Astrocyte (in vitro differentiated cells and primary cell): ENCODE results near the gene GALK2. TPM values are rescaled to one million over a fixed set of nuclear protein-coding genes. Genes with fewer than 3 reads are reported as not detected.

Experiments
- DNase-seq: peaks from one replicate; pipeline ENCODE4 v3.0.0-alpha.2; 2010; ENCODE audit warnings: low read depth
- FAIRE-seq: peaks from 2 replicates; lab custom pipeline; 2011; peaks lifted over from hg19 to GRCh38; lab: Jason Lieb, UNC
- H2AFZ ChIP-seq: 2 replicates; pipeline ENCODE4 v1.6.0; 2012; ENCODE audit warnings: low read depth, low read length, inconsistent platforms
- H3K27ac ChIP-seq: 2 replicates; pipeline ENCODE4 v1.5.1; 2011; ENCODE audit warnings: low read depth, low read length, inconsistent platforms
- H3K27me3 ChIP-seq: 2 replicates; pipeline ENCODE4 v1.6.0; 2011; ENCODE audit warnings: low read length, inconsistent platforms; ENCODE audit not compliant: insufficient read depth
- H3K36me3 ChIP-seq: 2 replicates; pipeline ENCODE4 v1.5.1; 2011; ENCODE audit warnings: low read length, inconsistent platforms; ENCODE audit not compliant: insufficient read depth
- H3K4me1 ChIP-seq: 2 replicates; pipeline ENCODE4 v1.5.1; 2011; ENCODE audit warnings: low read length, inconsistent platforms; ENCODE audit not compliant: insufficient read depth
- H3K4me2 ChIP-seq: 2 replicates; pipeline ENCODE4 v1.6.0; 2012; ENCODE audit warnings: low read length, inconsistent platforms
- H3K4me3 ChIP-seq: 2 replicates; pipeline ENCODE4 v1.5.1; 2011; ENCODE audit warnings: low read depth, mild to moderate bottlenecking, low read length, inconsistent platforms; ENCODE audit not compliant: insufficient read depth
- H3K79me2 ChIP-seq: 2 replicates; pipeline ENCODE4 v1.6.0; 2012; ENCODE audit warnings: mild to moderate bottlenecking, low read length, inconsistent platforms; ENCODE audit not compliant: insufficient read depth
- H3K9ac ChIP-seq: 2 replicates; pipeline ENCODE4 v1.6.0; 2012; ENCODE audit warnings: mild to moderate bottlenecking, low read length, inconsistent platforms
- H3K9me3 ChIP-seq: 2 replicates; pipeline ENCODE4 v1.5.1; 2012; ENCODE audit warnings: low read depth, mild to moderate bottlenecking, low read length, inconsistent platforms; ENCODE audit not compliant: insufficient read depth
- H4K20me1 ChIP-seq: 2 replicates; pipeline ENCODE4 v1.6.0; 2012; ENCODE audit warnings: low read length, inconsistent platforms; ENCODE audit not compliant: insufficient read depth
- H3K27ac Mint-ChIP-seq: one replicate; pipeline ENCODE4 v1.8.0; 2021; ENCODE audit warnings: mild to moderate bottlenecking, mixed read lengths; ENCODE audit not compliant: unreplicated experiment
- H3K27me3 Mint-ChIP-seq: one replicate; pipeline ENCODE4 v1.8.0; 2021; ENCODE audit warnings: low read depth, mixed read lengths; ENCODE audit not compliant: unreplicated experiment
- H3K36me3 Mint-ChIP-seq: one replicate; pipeline ENCODE4 v1.8.0; 2021; ENCODE audit warnings: low read depth, mixed read lengths; ENCODE audit not compliant: unreplicated experiment
- H3K4me1 Mint-ChIP-seq: one replicate; pipeline ENCODE4 v1.8.0; 2021; ENCODE audit warnings: low read depth, mixed read lengths; ENCODE audit not compliant: unreplicated experiment
- H3K4me3 Mint-ChIP-seq: one replicate; pipeline ENCODE4 v1.8.0; 2021; ENCODE audit warnings: mild to moderate bottlenecking, moderate library complexity, mixed read lengths; ENCODE audit not compliant: unreplicated experiment
- H3K9me3 Mint-ChIP-seq: one replicate; pipeline ENCODE4 v1.8.0; 2021; ENCODE audit warnings: mild to moderate bottlenecking, mixed read lengths; ENCODE audit not compliant: unreplicated experiment
- CTCF ChIP-seq: IDR thresholded peaks from 2 replicates; pipeline ENCODE4 v1.5.1; 2011; ENCODE audit warnings: low read depth, mild to moderate bottlenecking, inconsistent platforms, low read length, moderate library complexity; ENCODE audit not compliant: insufficient read depth
- EZH2 ChIP-seq: IDR thresholded peaks from 2 replicates; pipeline ENCODE4 v1.6.1; 2012; ENCODE audit warnings: mild to moderate bottlenecking, low read length, inconsistent platforms; ENCODE audit not compliant: insufficient read depth
- total RNA-seq: library from RNA; stranded (reverse); gene quantifications from 2 replicates; pipeline ENCODE4 v1.2.1, GENCODE V29; 2021

GALK2 gene
- total RNA-seq, 1 donor from 2014 or later = 21.4 TPM

GRCh38 chr15:49315391-49315823, 145.4 kb downstream of the GALK2 start:
- H3K4me1 Mint-ChIP-seq = peaks cover 15% of the 10 kb centered on the region

DNA sequence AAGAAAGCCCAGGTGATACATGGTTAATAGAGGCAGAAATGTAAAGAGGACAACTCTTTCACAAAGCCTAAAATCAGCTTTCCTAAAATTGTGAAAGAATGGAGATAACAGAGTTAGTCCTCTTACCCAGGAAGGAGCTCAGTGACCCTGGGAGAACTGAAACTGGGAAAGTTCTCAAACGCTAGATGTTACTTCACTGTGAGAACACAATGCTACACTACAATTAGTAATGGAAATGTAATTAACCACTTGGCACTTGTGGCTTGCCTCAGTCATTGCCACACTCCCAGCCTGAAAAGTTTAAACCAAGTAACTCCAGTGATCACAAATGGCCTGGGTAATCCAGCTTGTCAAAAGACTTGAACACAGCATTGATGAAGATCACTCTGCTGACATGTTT, 150.3 kb downstream of the GALK2 start:
- Histone ChIP-seq H3K4me1 (no peaks in the 10 kb centered on the region), H3K4me3 (no peak overlapping the region), H3K27me3 (no peaks in the 10 kb centered on the region), H3K79me2 (no peaks in the 10 kb centered on the region), H4K20me1 (peaks cover 4% of the 10 kb centered on the region), H2AFZ (no peak overlapping the region), H3K9me3 (no peaks in the 10 kb centered on the region), H3K9ac (no peak overlapping the region), H3K4me2 (no peak overlapping the region), H3K27ac (no peak overlapping the region), H3K36me3 (peaks cover 6% of the 10 kb centered on the region)
- H3K27me3 Mint-ChIP-seq = no peaks in the 10 kb centered on the region
- peaks cover 3% of the 10 kb centered on the region for H3K4me1 Mint-ChIP-seq
- no peak for DNase-seq
- no peak overlapping the region for H3K4me3 Mint-ChIP-seq
- H3K27ac Mint-ChIP-seq = no peak overlapping the region
- peaks cover 19% of the 10 kb centered on the region for H3K36me3 Mint-ChIP-seq
- FAIRE-seq = no peak
- peaks cover 2% of the 10 kb centered on the region for H3K9me3 Mint-ChIP-seq
- no peak for TF ChIP-seq CTCF

More at GRCh38 chr15:49315391-49315823, 145.4 kb downstream of the GALK2 start:
- peaks cover 14% of the 10 kb centered on the region for H4K20me1 ChIP-seq
- no peak overlapping the region for H3K4me2 ChIP-seq
- H3K36me3 ChIP-seq = peaks cover 6% of the 10 kb centered on the region
- peaks cover 2% of the 10 kb centered on the region for H3K9me3 Mint-ChIP-seq
- H3K27me3 ChIP-seq = no peaks in the 10 kb centered on the region
- H2AFZ ChIP-seq = no peak overlapping the region
- H3K79me2 ChIP-seq = no peaks in the 10 kb centered on the region
- H3K27me3 Mint-ChIP-seq = no peaks in the 10 kb centered on the region
- FAIRE-seq = no peak
- TF ChIP-seq CTCF (no peak), EZH2 (no peak)
- H3K9me3 ChIP-seq = no peaks in the 10 kb centered on the region
- no peak overlapping the region for H3K4me3 Mint-ChIP-seq
- no peak overlapping the region for H3K9ac ChIP-seq
- H3K4me3 ChIP-seq = no peak overlapping the region
- DNase-seq = no peak
- peaks cover 3% of the 10 kb centered on the region for H3K4me1 ChIP-seq
- H3K36me3 Mint-ChIP-seq = peaks cover 13% of the 10 kb centered on the region
- no peak overlapping the region for H3K27ac ChIP-seq
- no peak overlapping the region for H3K27ac Mint-ChIP-seq

DNA sequence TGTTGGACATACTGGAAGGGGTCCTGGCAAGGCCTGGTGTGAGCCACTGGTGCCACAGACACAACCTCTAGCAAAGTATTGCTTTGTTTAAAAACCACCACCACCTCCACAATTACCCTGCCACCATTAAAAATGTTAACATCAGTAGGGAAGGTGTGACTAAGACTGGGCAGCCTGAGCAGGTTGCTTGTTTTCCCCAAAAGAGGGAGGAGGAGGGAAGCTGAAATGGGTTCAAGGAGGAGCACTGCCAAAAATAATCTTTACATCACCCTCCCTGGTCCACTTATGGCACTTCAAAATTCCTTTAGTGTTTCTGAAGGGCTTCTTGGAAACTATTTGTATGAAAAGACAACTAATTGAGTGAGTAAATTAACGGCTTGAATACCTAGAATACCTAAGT, 153.2 kb downstream of the GALK2 start:
- H2AFZ ChIP-seq = no peak overlapping the region
- TF ChIP-seq EZH2 = no peak
- H3K36me3 ChIP-seq = peaks cover 6% of the 10 kb centered on the region
- Mint-ChIP-seq H3K27me3 (no peaks in the 10 kb centered on the region), H3K4me3 (no peak overlapping the region), H3K36me3 (peaks cover 19% of the 10 kb centered on the region), H3K27ac (no peak overlapping the region), H3K9me3 (no peaks in the 10 kb centered on the region), H3K4me1 (peaks cover 3% of the 10 kb centered on the region)
- no peak overlapping the region for H3K4me2 ChIP-seq
- DNase-seq (peak; percentile 16), FAIRE-seq (no peak)
- no peaks in the 10 kb centered on the region for H3K4me1 ChIP-seq
- H4K20me1 ChIP-seq = peaks cover 4% of the 10 kb centered on the region
- no peaks in the 10 kb centered on the region for H3K79me2 ChIP-seq
- H3K27ac ChIP-seq = no peak overlapping the region
- no peaks in the 10 kb centered on the region for H3K9me3 ChIP-seq
- H3K4me3 ChIP-seq = no peak overlapping the region
- H3K9ac ChIP-seq = no peak overlapping the region
- no peaks in the 10 kb centered on the region for H3K27me3 ChIP-seq
